Measurements from ENCODE around the gene TRIM28.
"Not testable (repeated sequence)": the region's sequence is repeated elsewhere in the genome, so short reads cannot be mapped to it uniquely, and the experiment has no call there.

The TRIM28 gene

GRCh38 chr19:58561373-58562121, 17.7 kb downstream of the TRIM28 start:
- no peak for DNase-seq (ENCODE audit: low spot score)

DNA sequence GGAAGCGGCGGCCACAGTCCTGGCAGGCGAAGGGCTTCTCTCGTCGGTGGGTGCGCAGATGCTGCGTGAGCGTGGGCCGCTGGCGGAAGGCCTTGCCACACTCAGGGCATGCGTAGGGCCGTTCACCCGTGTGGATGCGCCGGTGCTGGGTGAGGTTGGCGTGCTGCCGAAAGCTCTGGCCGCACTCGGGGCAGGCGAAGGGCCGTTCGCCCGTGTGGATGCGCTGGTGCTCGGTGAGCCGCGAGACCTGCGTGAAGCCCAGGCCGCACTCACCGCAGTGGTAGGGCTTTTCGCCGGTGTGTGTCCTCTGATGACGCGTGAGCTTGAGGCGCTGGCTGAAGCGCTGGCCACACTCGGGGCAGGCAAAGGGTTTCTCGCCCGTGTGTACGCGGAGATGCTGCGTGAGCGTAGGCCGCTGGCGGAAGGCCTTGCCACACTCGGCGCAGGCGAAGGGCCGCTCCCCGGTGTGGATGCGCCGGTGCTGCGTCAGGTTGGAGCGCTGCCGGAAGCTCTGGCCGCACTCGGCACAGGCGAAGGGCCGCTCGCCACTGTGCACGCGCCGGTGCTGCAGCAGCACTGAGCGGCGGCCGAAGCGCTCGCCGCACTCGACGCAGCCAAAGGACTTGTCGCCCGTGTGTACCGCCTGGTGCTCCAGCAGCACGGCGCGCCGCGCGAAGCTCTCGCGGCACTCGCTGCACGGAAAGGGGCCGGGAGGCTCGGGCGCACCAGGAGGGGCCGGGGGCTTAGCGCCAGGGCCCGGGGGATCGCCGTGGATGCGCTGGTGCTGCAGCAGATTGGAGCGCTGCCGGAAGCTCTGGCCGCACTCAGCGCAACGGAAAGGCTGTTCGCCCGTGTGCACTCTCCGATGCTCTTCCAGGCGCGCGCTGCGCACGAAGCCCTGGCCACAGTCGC, 18.5 kb downstream of the TRIM28 start:
- peak; percentile 61 for DNase-seq (ENCODE audit: low spot score)

DNA sequence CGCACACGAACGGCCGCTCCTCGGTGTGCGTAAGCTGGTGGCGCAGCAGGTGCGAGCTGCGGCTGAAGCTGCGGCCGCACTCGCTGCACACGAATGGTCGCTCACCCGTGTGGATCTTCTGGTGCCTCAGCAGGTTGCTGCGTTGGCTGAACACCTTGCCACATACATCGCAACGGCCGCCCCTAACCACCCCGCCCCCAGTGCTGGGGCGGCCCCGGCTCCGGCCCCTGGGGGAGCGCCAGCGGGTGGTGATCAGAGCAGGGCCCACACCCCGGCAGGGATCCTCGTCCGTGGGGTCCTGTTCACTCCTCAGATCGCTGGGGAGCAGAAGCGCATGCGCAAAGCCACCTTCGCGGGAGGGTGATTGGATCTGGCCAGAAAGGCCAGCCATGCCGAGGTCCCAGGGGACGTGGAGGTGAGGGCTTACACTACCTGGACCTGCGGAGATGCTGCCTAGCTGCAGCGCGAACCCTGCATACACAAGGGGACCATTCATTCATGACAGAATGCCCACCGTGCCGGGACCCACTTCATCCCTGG, 19.2 kb downstream of the TRIM28 start:
- DNase-seq (ENCODE audit: low spot score) = peak; percentile 59

- no peak for DNase-seq (ENCODE audit: low spot score)
Observed at GRCh38 chr19:58563823-58564222, 20.0 kb downstream of the TRIM28 start.

- no peak for DNase-seq (ENCODE audit: low spot score)
Observed at GRCh38 chr19:58566989-58567388, 23.1 kb downstream of the TRIM28 start.

- DNase-seq (ENCODE audit: low spot score) = no peak
Observed at GRCh38 chr19:58568453-58569130, 24.7 kb downstream of the TRIM28 start.

GRCh38 chr19:58569191-58569942, 25.5 kb downstream of the TRIM28 start:
- DNase-seq (ENCODE audit: low spot score) = no peak

DNA sequence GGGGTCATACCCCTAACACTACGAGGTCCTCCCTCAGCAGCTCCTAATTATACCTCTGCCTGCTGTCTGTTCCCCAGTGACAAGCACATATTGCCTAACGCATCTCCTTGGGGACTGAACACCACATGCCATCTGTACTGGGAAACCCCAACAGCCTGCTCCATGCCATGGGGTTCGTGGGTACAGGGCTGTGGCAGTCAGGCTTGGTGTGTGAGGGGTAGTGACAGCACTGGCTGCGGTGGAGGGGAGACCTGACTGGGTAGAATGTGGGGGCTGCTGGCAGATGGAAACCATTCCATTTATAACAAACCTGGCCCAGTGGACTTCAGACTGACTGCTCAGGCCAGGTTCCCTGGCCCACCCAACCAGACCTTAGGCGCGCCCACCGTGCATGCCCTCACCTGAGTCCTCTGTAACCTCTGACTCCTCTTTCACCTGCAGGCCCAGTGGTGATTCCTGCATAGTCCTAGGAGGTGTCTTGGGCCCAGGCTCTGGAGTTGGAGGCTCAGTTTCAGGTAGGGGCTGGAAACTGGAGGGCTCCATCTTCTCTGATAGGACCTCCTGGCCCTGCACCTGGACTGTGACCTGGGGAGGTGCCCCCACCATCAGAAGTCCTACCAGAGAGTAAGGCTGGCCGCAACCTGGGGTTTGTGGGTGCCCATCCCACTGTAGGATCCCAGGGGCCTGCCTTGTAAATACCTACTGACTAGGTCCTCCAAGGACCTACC, 26.2 kb downstream of the TRIM28 start:
- DNase-seq (ENCODE audit: low spot score) = no peak

DNA sequence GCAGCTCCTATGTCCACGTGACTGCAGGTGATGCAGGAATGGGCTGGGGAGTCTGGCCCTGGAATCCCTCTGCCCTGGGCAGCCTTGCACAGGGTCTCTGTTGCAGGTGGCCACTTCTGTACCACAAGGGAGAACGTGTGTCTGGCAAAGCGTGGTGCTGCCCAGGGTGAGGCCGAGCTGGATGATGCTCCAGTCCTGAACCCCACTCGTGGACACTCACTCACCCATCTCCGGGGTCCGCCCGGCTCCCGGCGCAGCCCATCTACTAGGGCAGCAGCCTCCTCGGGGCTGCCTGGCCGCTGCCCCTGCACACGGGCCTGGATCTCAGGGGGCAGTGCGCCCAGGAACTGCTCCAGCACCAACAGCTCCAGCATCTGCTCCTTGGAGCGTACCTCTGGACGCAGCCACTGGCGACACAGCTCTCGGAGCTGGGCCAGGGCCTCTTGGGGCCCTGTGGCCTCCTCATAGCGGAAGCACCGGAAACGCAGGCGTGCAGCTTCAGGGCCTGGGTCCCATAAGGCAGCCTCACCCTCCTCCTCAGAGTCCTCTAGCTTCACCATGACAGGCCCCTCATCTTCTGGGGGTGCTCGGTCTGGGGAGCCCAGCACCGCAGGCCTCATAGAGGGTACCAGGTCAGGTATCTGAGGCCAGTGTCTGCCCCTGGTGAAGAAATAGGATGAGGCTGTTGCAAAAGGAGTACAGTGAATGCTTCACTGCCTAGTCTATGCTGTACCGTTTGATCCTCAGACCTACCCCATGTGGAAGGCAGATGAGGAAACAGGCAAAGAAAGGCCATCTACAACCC, 27.1 kb downstream of the TRIM28 start:
- no peak for DNase-seq (ENCODE audit: low spot score)

DNA sequence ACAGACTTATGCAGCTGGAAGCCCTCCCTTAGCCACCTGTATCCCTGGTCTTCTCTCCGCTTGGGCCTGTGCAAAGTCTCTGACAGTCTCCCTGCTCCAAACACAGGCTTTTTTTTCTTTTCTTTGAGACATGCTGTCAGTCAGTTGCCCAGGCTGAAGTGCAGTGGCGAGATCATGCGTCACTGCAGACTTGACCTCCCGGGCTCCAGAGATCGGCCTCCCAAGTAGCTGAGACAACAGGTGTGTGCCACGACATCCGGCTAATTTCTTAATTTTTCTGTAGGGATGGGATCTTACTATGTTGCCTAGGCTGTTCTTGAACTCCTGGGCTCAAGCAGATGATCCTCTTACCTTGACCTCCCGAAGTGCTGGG, 27.7 kb downstream of the TRIM28 start:
- DNase-seq (ENCODE audit: low spot score) = no peak

DNA sequence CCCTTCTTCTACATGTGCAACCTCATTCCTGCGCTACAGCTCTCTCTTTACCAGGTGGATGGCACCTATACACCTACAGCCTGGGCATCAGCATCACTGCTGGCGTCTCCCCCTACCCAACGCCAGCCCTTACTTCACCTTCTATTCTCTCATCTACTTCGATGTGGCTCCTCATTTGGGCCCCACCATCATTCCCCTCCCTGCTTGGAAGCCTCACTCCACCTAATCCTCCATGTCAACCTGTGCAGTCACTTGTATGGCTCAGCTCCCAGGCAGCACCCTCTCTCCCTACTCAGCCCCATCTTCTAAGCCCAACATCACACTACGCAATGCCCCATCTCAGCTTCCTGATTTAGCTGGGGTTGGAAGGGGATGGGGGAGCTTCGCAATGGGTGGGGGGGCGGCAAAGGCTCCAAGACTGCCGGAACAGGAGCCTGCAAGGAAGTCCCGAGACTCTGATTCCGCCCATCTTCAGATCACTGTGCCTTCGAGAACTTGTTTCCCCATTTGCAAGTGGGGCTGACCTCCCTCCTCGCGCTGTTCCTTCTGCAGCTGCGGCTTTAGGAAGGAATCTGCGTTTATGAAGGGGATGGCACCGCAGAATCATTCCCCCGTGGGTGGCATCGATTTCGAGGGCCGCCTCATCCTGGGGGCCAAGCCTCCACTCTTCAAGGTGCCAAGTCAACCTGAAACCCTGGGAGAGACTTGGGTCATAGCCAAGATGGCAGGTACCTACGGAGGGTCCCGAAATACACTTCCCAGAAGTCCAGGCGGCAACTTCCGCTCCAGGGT, 28.4 kb downstream of the TRIM28 start:
- DNase-seq (ENCODE audit: low spot score) = no peak

DNA sequence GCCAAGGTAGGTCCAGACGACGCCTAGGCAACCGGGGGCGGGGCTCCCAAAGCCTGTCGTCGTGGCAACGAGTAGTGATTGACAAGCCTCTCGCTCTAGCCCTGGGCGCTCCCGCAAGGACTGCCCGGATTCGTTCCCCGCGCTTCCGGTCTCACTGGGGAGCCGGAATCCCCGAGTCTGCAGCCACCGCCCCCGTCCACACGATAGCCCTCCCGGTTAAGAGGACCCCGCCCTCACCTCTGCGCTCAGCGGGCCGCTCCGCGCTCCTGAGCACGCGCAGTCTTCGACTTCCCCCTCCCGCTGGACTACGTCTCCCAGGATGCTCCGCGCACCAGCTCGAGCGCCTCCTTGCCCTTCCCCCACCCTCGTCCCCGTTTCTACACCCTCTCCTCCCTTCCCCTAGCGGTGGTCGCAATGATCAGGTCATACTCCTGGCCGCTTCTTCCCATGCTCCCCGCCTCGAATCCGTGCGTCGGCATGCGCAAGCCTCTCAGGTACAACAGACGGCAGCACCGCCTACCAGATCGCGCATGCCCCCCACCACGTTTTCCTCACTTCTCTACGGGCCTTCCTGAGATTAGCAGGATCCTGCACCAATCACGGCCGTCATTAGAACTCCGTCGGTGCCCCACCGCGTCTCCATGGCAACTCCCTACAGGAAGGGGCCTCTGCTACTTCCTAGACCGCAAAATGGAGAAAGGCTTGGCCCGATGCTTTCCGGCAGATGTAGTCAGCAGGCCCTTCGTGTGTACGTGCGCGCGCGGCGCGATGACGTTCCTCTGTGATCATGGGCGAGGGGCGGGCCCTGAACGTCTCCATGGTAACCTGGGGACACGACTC, 29.2 kb downstream of the TRIM28 start, which contains the start of gene MZF1:
TSS of gene MZF1 (minus strand) at position 518 of the 840 bp plus-strand sequence. CDS start 1,946 bp downstream, outside the sequence.
- DNase-seq (ENCODE audit: low spot score) = peak; percentile 100

DNA sequence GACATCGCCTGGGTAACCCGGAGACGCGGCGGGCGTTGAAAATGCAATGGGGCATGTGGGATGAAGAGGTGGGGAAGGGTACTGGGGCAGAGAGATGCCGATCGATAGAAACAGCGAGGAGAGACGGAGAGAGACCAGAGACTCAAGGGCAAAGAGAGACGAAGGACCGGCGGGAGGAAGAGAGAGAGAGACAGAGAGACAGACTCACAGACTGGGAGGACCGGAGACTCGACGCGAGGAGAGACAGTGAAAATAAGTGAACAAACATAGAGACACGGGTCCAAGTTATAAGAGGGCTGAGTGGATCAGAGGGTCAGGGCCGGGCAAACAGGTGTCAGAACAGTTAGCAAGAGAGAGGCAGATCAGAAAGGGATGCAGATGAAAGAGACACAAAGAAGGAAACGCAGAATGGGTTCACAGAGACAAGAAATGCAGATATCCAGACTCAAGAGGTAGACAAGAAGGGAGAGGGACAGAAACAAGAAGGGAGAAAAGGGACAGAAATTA, 29.8 kb downstream of the TRIM28 start:
- DNase-seq (ENCODE audit: low spot score) = no peak

- peak; percentile 95 for DNase-seq (ENCODE audit: low spot score)
Observed at GRCh38 chr19:58575183-58576041, 31.5 kb downstream of the TRIM28 start.

- DNase-seq (ENCODE audit: low spot score) = not testable (repeated sequence)
Observed at GRCh38 chr19:58577581-58577980, 33.7 kb downstream of the TRIM28 start.

- DNase-seq (ENCODE audit: low spot score) = no peak
Observed at GRCh38 chr19:58578012-58578925, 34.4 kb downstream of the TRIM28 start.
